GM19193 (cell line): ENCODE data around the gene NAA60.

Source experiments
- POLR2A ChIP-seq: IDR thresholded peaks from 4 replicates; pipeline ENCODE4 v1.6.1; 2011; ENCODE audit not compliant: insufficient read depth, insufficient read length; ENCODE audit errors: extremely low read depth

NAA60 gene

DNA sequence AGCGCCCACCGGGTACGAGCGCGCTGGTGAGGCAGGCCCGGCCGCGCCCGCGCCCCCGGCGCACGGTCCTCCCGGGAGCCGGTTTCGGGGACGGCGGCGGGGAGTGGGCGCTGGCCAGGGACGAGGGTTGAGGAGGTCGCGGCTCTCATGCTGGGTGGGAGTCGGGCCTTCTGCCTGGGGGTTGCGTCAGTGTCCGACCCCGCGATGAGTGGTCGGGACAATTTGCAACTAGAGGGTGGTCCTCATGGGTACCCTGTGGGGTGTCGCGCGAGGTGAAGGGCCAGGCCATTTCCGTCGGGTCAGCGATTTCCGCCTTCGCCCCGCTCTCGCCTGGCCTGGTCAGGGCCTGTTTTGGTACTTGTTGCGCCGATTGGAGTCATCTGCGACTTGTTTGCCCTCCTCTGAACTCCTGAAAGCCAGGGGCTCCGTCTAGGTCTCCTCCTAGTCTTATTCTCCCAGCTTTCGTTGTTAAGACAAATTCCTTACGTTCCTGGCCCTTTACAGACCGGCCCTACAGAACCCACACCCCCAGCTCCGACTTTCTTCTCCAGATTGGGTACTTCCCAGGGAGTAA is 14.9 kb downstream of the NAA60 start:
- TF ChIP-seq POLR2A: no peak

- no peak for TF ChIP-seq POLR2A
These were observed 15.4 kb downstream of the NAA60 start for GRCh38 chr16:3458852-3459361.

DNA sequence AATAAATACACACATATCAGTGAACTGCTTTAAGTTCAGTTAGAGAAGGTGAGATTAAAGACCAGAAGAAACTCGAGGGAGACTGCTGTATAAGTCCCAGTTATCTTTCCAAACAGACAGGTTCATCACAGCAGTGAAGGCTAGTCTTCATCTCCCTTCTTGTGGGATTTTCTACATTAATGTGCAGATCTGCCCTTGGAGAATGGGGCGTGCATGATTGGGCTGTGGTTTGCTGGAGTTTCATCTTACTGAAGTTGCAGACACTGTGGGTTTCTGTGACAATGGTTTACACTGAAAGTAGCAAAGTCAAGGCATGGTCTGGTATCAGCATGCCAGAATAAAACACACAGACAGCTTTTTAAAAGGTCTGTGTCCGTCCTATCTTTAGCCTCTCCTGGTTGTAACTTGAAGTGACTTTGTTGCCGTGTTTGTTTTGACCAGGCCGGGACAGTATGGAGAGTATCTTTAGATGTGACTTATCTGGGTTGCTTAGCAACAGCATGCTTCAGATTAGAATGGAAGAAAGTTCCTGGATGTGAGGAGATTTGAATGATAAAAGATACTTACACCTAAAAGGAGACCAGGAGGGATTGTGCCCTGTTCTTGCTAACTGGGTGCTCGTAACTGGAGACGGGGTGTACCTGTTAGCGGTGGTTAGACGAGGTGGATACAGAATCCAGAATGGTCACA is 16.1 kb downstream of the NAA60 start:
- no peak for TF ChIP-seq POLR2A

- no peak for TF ChIP-seq POLR2A
These were observed 16.6 kb downstream of the NAA60 start for GRCh38 chr16:3460121-3460520.

DNA sequence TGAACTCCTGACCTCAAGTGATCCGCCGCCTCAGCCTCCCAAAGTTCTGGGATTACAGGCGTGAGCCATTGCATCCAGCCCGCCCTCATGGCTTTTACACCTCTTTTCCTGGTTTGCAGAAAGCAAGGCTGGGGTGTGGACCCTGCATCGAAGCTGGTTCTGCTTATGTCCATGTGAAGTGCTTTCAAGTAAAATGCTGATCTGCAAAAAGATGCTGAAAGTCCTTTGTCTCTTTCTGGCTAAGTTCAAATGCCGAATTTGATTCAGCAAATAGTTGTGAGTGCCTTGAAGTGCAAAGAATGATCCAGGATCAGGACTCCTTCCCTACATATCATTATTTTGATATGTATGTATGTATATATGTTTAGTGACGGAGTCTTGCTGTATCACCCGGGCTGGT is 17.1 kb downstream of the NAA60 start:
- TF ChIP-seq POLR2A: no peak

- TF ChIP-seq POLR2A: no peak
These were observed 17.7 kb downstream of the NAA60 start for GRCh38 chr16:3461151-3461550.

- TF ChIP-seq POLR2A: no peak
These were observed 21.8 kb downstream of the NAA60 start for GRCh38 chr16:3465301-3465700.

DNA sequence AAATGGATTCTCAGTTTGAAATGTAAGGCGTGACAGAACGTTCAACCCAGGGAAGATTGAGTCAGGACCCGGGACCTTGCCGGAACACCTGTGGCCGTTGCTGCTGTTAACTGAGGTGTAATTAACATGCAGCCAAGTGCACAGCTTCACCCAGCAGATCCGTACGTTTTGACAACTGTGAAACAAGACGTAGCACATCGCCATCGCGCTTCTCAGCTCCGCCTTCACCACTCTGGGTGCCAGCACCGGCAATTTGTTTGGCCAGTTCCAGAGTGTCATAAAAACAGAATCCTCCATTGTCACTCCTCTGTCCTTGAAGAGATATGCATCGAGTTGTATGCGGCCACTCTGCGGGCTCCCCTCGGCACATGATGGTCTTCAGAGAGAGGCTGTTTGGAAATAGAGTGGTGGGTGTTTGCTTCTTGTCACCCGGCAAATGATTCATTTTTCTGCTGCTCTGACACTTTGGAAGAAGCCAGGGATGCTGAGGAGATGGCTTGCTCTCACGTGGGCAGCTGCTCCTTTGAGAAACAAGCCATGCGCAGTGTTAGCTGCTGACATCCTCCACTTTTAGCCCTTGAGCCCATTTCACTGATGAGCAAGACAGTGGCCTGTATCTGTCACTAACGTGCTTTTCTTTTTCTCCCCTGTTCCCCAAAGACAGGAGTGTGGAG is 22.6 kb downstream of the NAA60 start:
- no peak for TF ChIP-seq POLR2A

DNA sequence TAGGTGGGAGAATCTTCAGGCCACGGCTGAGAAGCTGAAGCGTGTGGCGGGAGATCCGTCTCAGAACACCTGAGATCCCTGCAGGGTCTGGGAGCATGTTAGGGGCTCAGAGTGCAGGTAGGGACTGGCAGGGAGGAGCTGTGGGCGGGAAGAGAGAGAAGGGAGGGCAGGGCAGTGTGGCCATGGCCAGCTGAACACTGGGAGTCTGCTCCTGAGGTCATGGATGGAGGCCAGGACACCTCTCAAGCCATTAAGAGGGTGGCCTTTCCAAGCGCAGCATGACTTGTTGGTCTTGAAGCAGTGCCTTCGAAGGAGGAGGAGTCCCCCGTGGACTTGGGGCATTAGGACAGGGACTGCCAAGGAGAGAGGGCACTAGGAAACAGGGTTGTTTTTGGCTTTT is 23.7 kb downstream of the NAA60 start:
- TF ChIP-seq POLR2A: no peak

DNA sequence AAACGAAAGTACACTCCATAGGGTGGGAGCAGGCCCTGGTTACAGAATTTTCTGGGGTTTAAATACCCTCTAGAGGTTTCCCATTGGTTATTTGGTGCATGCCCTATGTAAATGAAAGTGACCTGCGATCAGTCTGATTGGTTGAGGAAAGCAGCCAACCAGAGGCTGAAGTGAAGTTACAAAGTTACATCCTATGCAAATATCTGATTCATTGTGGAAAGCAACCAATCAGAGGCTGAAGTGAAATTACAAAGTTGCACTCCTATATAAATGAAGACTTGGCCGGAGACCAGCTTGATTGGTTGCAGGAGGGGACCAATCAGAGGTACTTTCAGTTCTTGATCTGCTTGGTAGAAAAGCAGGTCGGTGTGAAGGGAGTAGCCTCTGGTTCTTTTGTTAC is 24.4 kb downstream of the NAA60 start:
- TF ChIP-seq POLR2A: no peak

DNA sequence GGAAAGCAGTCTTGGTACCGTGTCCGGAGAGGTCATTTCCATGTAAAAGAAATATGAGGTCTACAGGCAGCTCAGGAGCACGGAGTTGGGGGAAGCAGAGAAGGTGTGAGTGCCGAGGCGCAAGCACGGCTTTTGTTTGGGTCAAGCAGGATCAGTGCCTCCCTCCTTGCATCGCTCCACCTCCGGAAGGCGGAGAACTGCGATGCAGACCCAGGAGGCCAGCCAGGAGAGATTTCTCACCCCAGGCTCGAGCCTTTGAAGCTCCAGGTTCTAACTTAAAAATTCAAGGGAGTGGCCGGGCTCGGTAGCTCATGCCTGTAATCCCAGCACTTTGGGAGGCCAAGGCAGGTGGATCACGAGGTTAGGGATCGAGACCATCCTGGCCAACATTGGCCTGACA is 25.0 kb downstream of the NAA60 start:
- TF ChIP-seq POLR2A: no peak

- TF ChIP-seq POLR2A: no peak
These were observed 26.3 kb downstream of the NAA60 start for GRCh38 chr16:3469736-3470135.

DNA sequence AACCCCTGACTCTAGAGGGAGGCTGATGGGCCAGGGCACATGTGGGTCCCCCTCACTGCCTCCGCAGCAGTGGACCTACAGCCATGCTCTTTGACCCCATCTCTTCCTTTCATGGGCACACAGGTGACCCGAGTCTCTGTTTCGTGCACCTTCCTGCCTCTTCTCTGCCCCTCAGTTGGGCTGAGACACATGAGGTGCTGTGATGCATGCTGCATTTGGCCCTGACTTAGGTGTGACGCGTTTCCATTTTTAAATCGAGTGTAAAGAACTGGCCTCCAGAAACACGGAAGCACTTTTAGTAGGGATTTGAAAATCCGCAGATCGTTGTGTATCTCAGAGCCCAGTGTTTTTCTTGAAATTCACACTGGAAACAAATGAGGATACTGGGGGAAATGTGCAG is 27.2 kb downstream of the NAA60 start:
- TF ChIP-seq POLR2A: no peak

DNA sequence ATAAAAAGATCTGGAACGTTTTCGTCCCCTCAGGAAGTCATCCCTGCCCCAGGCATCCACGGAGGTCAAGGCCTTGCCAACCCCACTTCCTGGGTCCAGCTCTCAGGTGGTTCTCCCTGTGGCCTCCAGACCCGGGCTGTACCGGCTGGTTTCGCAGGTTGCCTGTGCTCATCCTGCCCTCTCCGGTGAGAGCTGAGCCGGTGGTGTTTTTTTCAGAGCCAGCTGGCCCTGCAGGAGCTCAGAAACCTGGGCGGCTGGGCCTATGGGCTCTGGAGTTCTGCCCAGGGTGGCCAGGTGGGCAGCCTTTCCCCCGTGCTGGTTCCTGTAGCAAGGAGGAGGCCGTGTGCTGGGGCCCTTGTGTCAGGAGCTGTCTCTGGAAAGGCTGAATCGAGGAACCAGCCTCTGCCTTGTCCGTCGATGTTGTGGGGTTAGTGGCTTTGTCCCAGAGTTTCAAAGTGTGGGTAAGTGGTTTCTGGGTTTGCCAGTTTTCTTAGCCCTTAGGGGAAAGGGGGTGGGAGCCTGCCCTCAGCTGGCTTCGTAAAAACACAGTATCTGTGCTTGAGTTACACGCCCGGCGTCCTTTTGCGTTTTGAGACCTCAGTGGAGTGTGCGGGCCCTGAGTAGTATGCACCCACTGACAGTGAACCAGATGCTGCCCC is 28.2 kb downstream of the NAA60 start:
- no peak for TF ChIP-seq POLR2A

GRCh38 chr16:3472878-3473595 is 29.6 kb downstream of the NAA60 start:
- no peak for TF ChIP-seq POLR2A

DNA sequence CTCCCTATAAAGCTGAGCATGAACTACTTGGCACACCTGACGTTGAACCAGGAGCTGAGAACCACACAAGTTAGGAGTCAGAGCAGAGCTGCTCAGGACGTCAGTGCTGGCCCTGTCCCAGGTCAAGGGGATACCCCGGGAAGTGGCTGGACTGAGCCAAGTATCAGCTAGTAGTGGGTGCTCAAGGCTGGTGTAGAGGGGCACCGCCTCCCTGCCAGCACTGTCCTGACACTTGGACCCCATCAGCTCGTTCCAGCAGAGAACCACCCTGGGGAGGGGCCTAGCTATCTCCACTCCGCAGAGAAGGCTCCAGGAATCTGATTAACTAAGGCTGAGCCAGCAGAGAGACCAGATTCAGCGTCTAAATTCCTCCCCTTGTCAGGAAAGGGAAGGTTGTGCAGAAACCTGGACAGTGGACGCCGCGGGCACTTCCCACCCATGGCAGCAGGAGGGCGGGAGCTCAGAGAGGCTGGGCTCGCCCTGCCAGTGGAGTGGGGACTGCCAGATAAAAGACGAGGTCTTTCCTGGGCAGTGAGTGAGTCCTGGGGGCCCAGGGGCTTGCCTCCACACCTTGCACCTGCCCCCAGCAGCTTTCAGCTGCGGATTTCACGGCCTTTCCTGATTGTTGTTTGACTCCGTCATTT is 30.8 kb downstream of the NAA60 start:
- TF ChIP-seq POLR2A: no peak
